Mesendoderm (in vitro differentiated cells): ENCODE data around the gene RNF224.

Source experiments
- DNase-seq: peaks from one replicate; pipeline ENCODE4 v3.0.0; 2013
- H2AK5ac ChIP-seq: 2 replicates; pipeline ENCODE4 v1.6.1; 2013; ENCODE audit warnings: low read length, inconsistent platforms
- H2BK120ac ChIP-seq: 2 replicates; pipeline ENCODE4 v1.6.1; 2013; ENCODE audit warnings: low read depth, mild to moderate bottlenecking, low read length, moderate library complexity, mixed read lengths
- H2BK15ac ChIP-seq: replicated peaks from 2 replicates; pipeline ENCODE4 v1.6.1; 2013; ENCODE audit warnings: low read depth, mild to moderate bottlenecking, moderate library complexity
- H2BK5ac ChIP-seq: 2 replicates; pipeline ENCODE4 v1.6.1; 2013; ENCODE audit warnings: low read length, inconsistent platforms
- H3K18ac ChIP-seq: 2 replicates; pipeline ENCODE4 v1.6.1; 2013; ENCODE audit warnings: mild to moderate bottlenecking, low read length, mixed read lengths
- H3K23ac ChIP-seq: one replicate; pipeline ENCODE4 v1.6.1; 2013; ENCODE audit warnings: low read length
- H3K27ac ChIP-seq: 2 replicates; pipeline ENCODE4 v1.5.1; 2013; ENCODE audit warnings: low read depth, mild to moderate bottlenecking, inconsistent platforms, low read length, moderate library complexity
- H3K27me3 ChIP-seq: 2 replicates; pipeline ENCODE4 v1.6.1; 2013; ENCODE audit warnings: low read length, control low read depth, mild to moderate bottlenecking, inconsistent platforms; ENCODE audit not compliant: insufficient read depth, poor library complexity
- H3K36me3 ChIP-seq: 2 replicates; pipeline ENCODE4 v1.6.1; 2013; ENCODE audit warnings: low read length, inconsistent platforms; ENCODE audit not compliant: control insufficient read depth, insufficient read depth
- H3K4ac ChIP-seq: one replicate; pipeline ENCODE4 v1.6.1; 2013; ENCODE audit warnings: low read depth, mild to moderate bottlenecking, low read length, moderate library complexity
- H3K4me1 ChIP-seq: 2 replicates; pipeline ENCODE4 v1.6.1; 2013; ENCODE audit warnings: low read depth, low read length, inconsistent platforms; ENCODE audit not compliant: control insufficient read depth
- H3K4me2 ChIP-seq: 2 replicates; pipeline ENCODE4 v1.6.1; 2013; ENCODE audit warnings: low read length
- H3K4me3 ChIP-seq: 2 replicates; pipeline ENCODE4 v1.5.1; 2013; ENCODE audit warnings: mild to moderate bottlenecking, low read length
- H3K56ac ChIP-seq: one replicate; pipeline ENCODE4 v1.6.1; 2013; ENCODE audit warnings: low read length
- H3K79me1 ChIP-seq: 2 replicates; pipeline ENCODE4 v1.6.1; 2013; ENCODE audit warnings: low read length, inconsistent platforms
- H3K79me2 ChIP-seq: 2 replicates; pipeline ENCODE4 v1.6.1; 2013; ENCODE audit warnings: mild to moderate bottlenecking, low read length; ENCODE audit not compliant: control insufficient read depth, insufficient read depth
- H3K9ac ChIP-seq: 2 replicates; pipeline ENCODE4 v1.6.1; 2013; ENCODE audit warnings: low read length, inconsistent platforms
- H4K5ac ChIP-seq: one replicate; pipeline ENCODE4 v1.6.1; 2013; ENCODE audit warnings: low read length
- H4K8ac ChIP-seq: one replicate; pipeline ENCODE4 v1.6.1; 2013; ENCODE audit warnings: low read depth, mild to moderate bottlenecking, control low read depth, low read length, moderate library complexity
- WGBS: extraction: QIAGEN DNeasy Blood & Tissue Kit; methylation state at CpG from one replicate; pipeline ENCODE4 v1.1.7; 2013; ENCODE audit warnings: low lambda C conversion rate, missing lambda C conversion rate; ENCODE audit not compliant: insufficient coverage; ENCODE audit errors: extremely low coverage; 5-methylcytosine and 5-hydroxymethylcytosine counted together

The RNF224 gene

DNA sequence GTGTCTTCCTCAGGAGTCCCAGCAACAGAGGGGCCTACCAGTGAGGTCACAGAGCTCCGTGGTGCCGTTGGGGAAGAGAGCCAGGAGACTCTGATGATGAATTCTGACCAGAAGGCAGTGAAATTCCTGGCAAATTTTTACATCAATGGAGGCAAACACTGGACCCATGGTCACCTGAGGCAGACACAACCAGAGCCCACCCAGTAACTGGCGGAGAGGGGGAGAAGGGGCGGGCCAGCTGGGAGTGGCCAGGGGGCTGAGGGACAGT is 23.8 kb downstream of the RNF224 start, which contains the start of gene STPG3:
Gene STPG3, plus strand, starts transcription at position 93 of the 268 bp plus-strand sequence. Its CDS starts 1 bp downstream, at position 94.
- Histone ChIP-seq H3K4me3 (no peak within 1 kb of the TSS), H3K36me3 (no peaks in the 10 kb centered on the region), H3K9ac (peak within 1 kb of the TSS; percentile 38), H3K4me1 (peaks cover 9% of the 10 kb centered on the region), H2BK5ac (no peak within 1 kb of the TSS), H2BK120ac (no peak within 1 kb of the TSS), H3K27me3 (no peaks in the 10 kb centered on the region), H3K18ac (no peak within 1 kb of the TSS), H3K56ac (peak within 1 kb of the TSS; percentile 74), H3K27ac (no peak within 1 kb of the TSS), H3K79me1 (peaks cover 2% of the 10 kb centered on the region), H3K4me2 (no peak within 1 kb of the TSS), H2AK5ac (peak within 1 kb of the TSS; percentile 96), H3K4ac (no peak within 1 kb of the TSS), H3K23ac (peak within 1 kb of the TSS; percentile 89), H2BK15ac (no peak within 1 kb of the TSS), H4K5ac (no peak within 1 kb of the TSS), H4K8ac (no peak within 1 kb of the TSS), H3K79me2 (peaks cover 8% of the 10 kb centered on the region)
- DNase-seq, result no peak
- no CpG with 5 or more reads among the region's 4 CpGs for WGBS

GRCh38 chr9:137251490-137252268 is 24.4 kb downstream of the RNF224 start:
- DNase-seq, result no peak
- Histone ChIP-seq H3K18ac (no peak overlapping the region), H3K9ac (peak overlapping the region; percentile 38), H3K23ac (no peak overlapping the region), H3K4me2 (no peak overlapping the region), H3K36me3 (no peaks in the 10 kb centered on the region), H2AK5ac (peak overlapping the region; percentile 96), H3K4ac (no peak overlapping the region), H3K4me1 (peaks cover 9% of the 10 kb centered on the region), H3K4me3 (no peak overlapping the region), H2BK15ac (no peak overlapping the region), H3K56ac (peak overlapping the region; percentile 67), H3K79me2 (peaks cover 13% of the 10 kb centered on the region), H3K27ac (no peak overlapping the region), H2BK120ac (no peak overlapping the region), H3K79me1 (peaks cover 6% of the 10 kb centered on the region), H4K5ac (no peak overlapping the region), H4K8ac (no peak overlapping the region), H3K27me3 (no peaks in the 10 kb centered on the region), H2BK5ac (no peak overlapping the region)
- no CpG with 5 or more reads among the region's 22 CpGs for WGBS

DNA sequence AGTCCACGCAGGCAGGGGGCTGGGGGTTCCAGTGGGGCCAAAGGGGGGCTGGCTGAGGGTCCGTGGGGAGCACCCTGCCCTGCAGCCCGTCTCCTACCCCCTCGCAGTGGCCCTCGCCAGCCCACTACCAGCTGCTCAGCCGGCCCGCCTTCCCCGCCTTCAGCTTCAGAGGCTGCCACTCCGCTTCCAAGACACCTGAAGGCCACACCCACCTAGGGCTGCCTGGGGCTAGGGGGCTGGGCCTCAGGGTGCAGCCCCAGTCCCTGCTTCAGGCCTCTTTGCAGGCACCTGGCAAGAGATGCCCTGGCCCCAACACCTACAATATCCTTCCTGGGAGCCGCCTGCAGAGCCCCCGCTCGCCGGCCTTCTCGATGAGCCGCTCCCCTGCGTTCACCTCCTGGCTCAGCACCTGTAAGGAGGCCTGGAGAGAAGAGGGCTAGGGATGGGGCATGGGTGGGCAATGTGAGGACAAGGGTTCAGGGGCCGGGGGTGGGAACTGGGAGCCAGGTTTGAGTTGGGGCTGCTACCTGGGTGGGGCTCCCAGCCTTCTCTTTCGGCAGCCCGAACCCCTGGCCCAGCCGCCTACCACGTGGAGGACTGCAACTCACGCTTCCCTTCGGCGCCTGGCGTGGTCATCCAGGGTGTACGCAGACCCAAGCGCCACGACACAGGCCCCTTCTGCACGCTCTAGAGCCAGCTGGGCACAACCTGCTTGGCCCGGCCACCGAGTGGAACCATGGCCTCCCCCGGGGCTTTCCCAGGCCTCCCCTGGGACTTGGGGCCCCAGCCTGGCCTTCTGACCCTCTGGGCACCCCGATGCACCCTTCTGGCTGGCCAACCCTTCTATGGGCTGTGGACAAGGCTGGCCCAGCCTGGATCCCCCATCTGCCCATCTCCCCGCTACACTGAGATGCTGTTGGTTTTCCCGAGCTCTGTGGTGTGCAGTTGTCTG is 25.5 kb downstream of the RNF224 start:
- Histone ChIP-seq H3K4ac (no peak overlapping the region), H3K36me3 (peaks cover 1% of the 10 kb centered on the region), H2BK15ac (no peak overlapping the region), H2AK5ac (no peak overlapping the region), H3K27ac (no peak overlapping the region), H3K18ac (no peak overlapping the region), H3K79me1 (peaks cover 9% of the 10 kb centered on the region), H3K4me3 (no peak overlapping the region), H3K4me2 (no peak overlapping the region), H3K4me1 (peaks cover 9% of the 10 kb centered on the region), H4K5ac (no peak overlapping the region), H2BK120ac (no peak overlapping the region), H3K79me2 (peaks cover 16% of the 10 kb centered on the region), H3K23ac (no peak overlapping the region), H3K56ac (no peak overlapping the region), H3K9ac (no peak overlapping the region), H3K27me3 (no peaks in the 10 kb centered on the region), H2BK5ac (no peak overlapping the region), H4K8ac (no peak overlapping the region)
- no CpG with 5 or more reads among the region's 35 CpGs for WGBS
- DNase-seq, result no peak

DNA sequence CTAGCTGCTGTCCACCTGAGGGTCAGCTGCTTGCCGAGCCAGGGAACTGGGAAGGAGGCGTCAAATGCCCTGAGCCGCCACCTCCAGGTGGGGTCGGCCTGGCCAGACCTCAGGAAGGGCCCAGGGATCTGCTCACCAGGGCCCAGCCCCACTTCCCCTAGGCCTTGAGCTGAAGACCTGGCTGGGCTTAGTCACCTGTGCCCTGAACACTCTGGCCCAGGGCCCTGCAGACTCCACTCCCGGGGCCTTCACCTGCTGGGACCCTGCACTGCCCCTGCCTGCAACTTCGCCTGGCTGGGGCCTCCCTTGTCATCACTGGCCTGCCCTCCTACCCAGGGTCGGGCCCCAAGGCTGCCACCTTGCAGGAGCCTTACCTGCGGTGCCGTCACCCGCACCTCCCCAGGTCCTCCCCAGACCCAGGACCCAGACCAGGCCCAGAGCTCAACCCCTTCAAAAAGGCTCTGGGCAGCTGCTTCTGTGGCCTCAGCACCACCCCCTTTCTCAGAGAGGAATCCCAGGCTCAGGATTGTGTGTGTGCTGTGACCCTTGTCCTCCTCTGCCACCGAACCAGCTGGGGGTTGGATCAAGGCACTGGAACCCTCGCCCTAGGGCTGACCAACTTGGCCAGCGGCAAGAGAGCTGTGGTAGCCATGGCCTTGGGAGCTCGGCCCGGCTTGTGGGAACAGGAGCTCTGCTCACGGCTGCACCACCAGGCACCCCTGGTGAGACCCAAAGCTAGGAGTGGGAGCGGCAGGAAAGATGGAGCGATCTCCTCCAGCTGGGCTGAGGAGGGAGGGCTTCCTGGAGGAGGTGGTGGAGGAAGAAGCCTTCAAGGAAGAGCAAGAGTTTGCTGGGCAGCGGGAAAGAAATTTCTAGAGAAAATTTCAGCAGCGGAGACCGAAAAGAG is 26.7 kb downstream of the RNF224 start:
- Histone ChIP-seq H3K79me1 (peaks cover 9% of the 10 kb centered on the region), H3K27ac (no peak overlapping the region), H3K27me3 (no peaks in the 10 kb centered on the region), H3K36me3 (peaks cover 1% of the 10 kb centered on the region), H3K23ac (no peak overlapping the region), H3K4me3 (peak overlapping the region; percentile 56), H3K4me1 (peaks cover 9% of the 10 kb centered on the region), H2BK15ac (no peak overlapping the region), H3K9ac (peak overlapping the region; percentile 99), H4K8ac (no peak overlapping the region), H3K18ac (peak overlapping the region; percentile 88), H3K4me2 (peak overlapping the region; percentile 70), H2BK120ac (no peak overlapping the region), H2AK5ac (peak overlapping the region; percentile 74), H3K4ac (peak overlapping the region; percentile 88), H2BK5ac (no peak overlapping the region), H3K56ac (peak overlapping the region; percentile 99), H4K5ac (no peak overlapping the region), H3K79me2 (peaks cover 16% of the 10 kb centered on the region)
- DNase-seq, result no peak
- no CpG with 5 or more reads among the region's 21 CpGs for WGBS

GRCh38 chr9:137254624-137255447 is 27.5 kb downstream of the RNF224 start, which contains the start of gene NELFB:
Gene NELFB, plus strand, starts transcription at chr9:137255327.
- H4K5ac ChIP-seq, result no peak within 1 kb of the TSS
- peak within 1 kb of the TSS; percentile 1 for H2BK120ac ChIP-seq
- peaks cover 3% of the 10 kb centered on the region for H3K36me3 ChIP-seq
- H3K4me1 ChIP-seq, result peaks cover 9% of the 10 kb centered on the region
- peak; percentile 88 for DNase-seq
- H3K79me1 ChIP-seq, result peaks cover 9% of the 10 kb centered on the region
- peak within 1 kb of the TSS; percentile 9 for H2BK5ac ChIP-seq
- H3K18ac ChIP-seq, result peak within 1 kb of the TSS; percentile 88
- no peak within 1 kb of the TSS for H3K23ac ChIP-seq
- H2BK15ac ChIP-seq, result no peak within 1 kb of the TSS
- H3K9ac ChIP-seq, result peak within 1 kb of the TSS; percentile 99
- peak within 1 kb of the TSS; percentile 74 for H2AK5ac ChIP-seq
- no peaks in the 10 kb centered on the region for H3K27me3 ChIP-seq
- H3K27ac ChIP-seq, result peak within 1 kb of the TSS; percentile 54
- H3K4ac ChIP-seq, result peak within 1 kb of the TSS; percentile 89
- peak within 1 kb of the TSS; percentile 82 for H3K4me3 ChIP-seq
- H4K8ac ChIP-seq, result peak within 1 kb of the TSS; percentile 92
- H3K56ac ChIP-seq, result peak within 1 kb of the TSS; percentile 99
- peak within 1 kb of the TSS; percentile 70 for H3K4me2 ChIP-seq
- no CpG with 5 or more reads among the region's 105 CpGs for WGBS
- peaks cover 16% of the 10 kb centered on the region for H3K79me2 ChIP-seq
